NCI-H774 (cell line): Measurements from ENCODE around the gene C3orf22.

Experiments
- DNase-seq: peaks from one replicate; lab custom pipeline; 2025; lab: John Stamatoyannopoulos, UW

C3orf22 gene

DNA sequence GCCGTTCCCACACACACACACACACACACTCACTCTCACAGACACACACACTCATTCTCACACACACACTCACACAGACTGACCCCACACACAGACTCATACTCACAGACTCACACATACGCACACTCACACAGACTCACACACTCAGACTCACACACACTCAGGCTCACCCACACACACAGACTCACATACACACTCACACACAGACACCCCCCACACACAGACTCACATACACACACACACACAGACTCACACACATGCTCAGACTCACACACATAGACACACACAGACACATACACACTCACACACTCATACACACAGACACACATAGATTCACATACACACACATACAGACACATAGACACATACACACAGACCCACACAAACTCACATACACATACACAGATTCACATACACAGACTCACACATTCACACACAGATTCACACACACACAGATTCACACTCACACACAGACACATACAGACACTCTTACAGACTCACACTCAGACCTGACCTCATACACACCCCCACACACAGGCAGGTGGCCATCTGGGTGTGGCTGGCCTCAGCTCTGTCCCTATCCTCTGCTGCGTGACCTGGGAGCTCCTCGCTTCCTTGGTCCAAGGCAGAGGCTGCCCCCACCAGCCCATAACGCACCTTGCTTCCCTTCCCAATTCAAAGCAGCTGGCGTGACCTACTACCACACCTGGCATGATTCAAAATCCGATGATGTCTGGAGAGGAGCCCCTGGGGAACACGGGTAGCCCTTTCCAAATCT is 1.9 kb downstream of the C3orf22 start:
- no peak for DNase-seq

DNA sequence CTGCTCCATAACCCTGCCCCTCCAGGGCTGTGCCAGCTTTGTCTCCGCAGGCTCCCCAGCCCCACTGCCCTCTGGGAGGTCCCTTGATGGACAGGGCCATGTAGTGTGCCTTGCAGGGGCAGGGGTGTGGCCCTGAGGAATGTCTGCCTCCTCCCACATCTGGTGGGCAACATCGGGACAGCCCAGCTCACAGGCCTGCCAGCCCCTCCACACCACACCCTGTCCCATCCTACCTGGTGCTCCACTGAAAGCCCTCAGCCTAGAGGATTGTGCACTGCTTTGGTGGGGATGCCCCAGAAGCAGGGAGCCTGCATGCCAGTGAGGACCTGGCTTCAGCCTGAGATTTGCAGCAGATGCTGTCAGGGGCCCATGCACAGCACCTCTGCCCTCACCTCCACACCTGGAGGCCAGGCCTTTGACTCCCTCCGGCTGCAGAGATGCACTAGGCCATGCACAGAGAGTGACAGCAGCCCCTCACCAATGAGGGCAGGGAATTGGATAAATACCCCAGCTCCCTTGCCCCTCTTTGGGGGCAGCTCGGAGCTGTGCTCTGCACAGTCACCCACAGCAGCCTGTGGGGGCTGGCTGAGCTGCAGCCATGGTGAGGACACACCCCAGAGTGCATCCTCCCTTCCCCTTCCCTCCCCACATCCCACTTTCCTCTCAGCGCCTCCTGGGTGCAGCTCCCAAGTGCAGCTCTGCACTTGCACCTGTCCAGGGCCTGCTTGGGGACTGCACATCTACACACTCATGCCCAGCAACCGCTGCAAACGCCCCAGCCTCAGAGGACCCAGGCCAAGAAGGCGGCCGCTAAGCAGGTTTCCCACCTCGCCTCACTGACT is 2.7 kb downstream of the C3orf22 start:
- no peak for DNase-seq

DNA sequence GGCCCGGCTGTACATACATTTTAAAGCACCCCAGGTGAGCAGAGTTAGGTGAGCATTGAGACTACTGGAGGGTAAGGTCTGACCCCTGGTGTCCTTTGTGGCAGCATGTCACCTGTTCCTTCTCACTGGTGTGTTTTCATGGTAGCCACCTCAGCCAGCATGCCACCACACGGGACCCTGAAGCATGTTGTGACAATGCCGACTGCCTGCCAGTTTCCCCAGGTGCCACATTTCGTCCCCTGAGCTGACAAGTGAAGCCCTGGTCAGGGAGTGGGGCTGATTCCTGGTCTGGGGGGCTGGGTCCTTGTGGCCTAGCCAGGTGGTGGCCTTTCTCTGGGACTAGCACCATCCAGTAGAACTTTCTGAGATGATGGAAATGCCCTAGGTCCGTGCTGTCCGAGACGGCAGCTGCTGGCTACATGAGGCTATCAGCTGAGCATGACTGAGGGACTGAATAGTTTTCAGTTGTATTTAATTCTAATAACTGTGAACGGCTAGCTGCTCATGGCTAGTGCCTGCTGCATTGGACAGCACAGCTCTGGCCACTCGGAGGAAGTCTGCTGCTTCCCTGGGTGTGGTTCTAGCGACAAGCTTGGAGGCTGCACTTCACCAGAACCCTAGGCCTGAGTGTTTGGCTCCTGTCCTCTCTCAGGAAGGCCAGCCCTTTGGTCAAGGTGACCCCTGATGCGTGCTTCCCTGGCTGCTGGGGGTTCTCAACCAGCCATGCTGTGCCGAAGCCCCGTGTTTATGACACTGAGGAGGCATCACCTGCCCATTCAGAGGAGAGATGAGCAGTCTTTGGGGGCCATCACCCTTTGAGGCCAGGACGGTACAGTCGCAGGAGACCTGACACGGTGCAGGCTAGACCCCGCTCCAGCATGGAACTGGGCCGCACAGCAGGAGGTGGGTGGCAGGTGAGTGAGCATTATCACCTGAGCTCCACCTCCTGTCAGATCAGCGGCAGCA is 3.9 kb downstream of the C3orf22 start:
- DNase-seq: no peak

DNA sequence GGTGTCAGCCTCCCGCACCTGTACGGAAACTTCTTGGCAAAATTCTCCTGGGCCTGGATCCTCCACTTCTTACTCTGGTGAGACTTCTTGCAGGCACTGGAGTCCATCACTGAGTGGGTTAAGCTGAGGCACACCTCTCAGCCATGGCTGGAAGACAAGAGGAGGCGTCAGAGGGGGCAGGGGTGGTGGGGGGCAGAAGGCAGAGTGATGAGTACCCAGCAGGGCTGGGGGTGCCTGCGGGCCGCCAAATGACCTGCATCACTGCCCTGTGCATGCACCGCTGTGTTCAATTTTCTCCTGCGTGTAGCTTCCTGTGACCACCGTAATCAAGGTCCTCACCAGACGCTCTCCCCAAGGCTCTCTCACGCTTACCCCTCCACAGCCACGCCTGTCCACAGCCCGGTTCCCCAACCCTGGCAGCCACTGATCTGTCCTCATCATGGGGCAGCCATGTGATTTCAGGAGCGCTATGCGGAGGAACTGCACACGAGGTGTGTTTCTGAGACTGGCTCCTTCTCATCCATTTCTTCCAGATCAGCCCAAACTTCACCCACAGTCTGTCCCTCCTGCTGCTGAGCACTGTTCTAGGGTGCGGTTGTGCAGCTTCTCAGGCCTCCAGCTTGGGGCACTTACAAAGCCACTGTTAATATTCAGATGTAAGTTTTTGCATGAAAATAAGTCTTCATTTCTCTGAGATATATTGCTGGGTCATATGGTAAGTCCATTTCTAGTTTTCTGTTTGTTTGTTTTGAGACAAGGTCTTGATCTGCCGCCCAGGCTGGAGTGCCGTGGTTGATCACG is 5.2 kb downstream of the C3orf22 start:
- no peak for DNase-seq

DNA sequence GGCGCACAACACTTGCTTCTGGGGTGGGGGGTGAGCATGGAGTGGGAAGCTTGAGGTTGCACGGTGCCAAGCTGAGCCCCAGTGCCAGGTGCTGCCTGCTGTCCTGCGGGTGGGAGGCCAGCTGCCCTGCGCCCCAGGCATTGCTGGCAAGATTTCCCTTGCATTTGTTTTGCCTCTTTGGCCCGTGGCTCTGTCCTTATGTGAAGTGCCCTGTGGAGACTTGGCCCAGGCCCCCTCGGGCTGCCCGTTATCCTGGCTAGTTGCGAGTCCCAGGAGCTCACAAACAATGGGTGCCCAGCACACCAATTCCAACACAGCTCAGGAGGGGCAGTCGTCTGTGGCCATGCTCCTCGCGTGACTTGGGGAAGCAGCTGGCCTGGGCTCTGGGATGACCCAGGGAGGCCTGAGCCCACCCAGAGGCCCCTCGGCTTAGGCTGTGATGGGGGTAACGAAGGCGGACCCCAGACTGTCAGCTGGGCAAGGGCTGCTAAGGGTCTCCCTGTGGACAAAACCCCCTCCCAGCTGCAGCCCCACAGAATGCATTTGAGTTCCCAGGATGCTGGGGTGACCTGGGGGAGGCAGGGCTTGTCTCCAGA is 5.9 kb downstream of the C3orf22 start:
- DNase-seq: no peak

DNA sequence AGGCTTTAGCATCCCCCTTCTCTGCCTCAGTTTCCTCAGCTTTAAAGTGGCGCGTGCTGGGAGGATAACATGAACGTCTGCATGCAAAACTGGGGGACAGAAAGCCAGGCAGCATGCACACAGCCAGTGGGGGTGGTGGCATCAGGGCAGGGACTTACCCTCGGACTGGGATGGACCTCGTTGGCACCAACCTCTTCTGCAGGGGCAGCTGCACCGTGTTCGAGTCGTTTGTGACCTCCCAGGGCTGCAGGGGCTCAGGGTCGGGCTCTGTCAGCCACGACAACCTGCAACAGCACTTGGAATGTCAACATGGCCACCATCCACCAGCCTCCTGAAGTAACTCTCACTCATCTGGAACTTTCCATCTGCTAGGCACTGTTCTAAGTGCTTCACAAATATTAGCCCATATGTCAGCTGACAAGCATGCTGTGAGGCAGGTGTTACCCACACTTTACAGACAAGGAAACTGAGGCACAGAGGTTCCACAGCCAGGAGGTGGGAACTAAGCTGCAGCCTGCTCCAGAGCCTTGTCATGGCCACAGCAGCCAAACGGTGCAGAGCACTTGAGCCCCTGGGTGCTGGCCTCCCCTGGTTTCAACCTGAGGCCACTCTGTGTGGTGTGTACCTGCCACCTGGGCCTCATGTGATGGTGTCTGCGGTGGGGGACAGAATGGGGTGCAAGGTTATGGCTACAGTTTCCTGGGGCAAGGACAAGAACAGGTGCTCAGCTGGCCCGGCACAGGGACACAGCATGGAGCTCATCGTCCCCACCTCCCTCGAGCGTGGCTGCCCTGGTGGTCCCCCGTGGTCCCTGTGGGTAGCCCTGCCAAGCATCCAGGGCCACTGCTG is 6.7 kb downstream of the C3orf22 start:
- no peak for DNase-seq

DNA sequence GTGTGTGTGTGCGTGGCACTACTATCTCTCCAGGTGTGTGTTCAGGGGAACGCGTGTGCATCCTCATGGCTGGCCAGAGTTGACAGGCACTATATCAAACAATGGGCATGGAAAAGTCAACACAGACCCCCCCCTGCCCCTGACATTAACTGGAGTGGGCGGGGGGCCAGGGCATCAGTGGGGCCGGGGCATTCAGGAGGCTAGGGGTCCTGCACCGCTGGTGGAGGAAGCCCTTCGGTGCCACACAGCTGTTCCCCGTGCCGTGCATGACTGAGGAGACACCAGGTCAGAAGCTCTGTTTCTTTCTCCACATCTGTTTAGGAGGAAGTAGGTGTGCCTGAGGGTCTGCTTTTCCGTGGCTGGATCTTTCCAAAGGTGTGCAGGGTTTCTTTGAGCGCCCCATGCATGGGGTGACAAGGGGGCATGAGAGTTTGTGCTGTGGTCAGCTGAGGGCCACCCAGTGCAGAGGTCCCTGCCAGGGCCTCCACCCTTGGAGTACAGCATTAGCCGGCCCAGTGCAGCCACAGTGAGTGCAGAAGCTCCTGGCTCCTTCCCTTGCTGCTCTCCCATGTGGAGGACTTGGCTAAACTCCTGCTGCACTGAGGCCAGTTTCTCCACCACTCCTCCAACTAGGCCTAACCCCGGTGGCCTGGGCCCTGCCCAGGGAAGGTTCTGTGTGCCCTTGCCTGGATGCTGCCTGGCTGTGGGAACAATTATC is 7.5 kb downstream of the C3orf22 start:
- no peak for DNase-seq

DNA sequence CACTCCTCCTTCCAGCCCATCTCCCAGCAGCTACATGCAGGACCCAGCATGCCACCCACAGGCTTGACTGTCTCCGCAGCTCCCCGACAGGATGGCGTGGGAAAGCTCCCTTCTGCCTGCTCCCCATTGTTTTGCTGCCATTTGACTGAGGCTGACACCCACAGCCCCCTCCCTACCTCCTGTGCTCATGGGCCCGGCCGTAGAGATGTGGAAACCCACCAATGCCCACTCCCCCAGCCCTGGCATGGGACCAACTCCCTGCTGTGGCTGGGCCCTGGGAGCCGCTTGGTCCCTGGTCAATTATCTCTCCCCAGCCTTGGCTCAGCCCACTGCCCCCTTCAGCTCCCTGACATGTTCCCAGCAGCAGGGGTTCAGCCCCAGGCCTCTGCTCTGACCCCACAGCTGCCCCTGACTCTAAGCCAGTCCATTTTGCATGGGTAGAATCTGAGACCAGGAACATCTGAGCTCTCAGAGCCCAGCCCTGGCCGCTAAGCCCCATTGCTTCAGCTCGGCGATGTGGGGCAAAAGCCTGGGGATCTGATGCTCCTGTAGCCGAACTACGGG is 8.2 kb downstream of the C3orf22 start:
- DNase-seq: no peak

DNA sequence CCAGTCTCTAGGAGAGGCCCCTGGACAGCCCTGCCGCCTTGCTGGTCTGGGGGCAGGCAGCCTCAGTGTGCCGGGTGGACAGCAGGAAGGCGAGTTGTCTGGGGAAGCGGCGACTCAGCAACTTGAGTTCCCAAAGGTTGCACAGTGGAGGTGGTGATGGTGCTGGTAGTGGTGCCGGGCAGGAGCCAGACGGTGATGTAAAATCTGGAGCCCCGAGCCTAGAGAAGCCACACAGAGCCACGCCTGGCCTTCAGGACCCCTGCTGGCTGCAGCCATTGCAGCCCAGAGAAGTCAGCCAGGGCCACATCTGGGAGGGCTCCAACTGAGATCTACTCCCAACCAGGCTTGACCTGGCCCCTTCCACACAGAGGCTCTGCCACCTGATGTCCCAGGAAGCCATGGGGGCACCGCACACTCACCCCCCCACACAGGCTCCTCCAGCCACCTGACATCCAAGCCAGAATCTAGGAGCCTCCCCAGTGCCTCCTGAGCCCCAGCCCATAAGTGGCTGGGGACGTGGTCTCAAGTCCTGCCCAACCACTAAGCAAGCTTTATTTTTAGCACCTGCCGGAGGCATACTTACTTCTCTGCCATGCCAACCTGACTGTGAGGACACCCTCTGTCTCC is 8.8 kb downstream of the C3orf22 start:
- DNase-seq: no peak

DNA sequence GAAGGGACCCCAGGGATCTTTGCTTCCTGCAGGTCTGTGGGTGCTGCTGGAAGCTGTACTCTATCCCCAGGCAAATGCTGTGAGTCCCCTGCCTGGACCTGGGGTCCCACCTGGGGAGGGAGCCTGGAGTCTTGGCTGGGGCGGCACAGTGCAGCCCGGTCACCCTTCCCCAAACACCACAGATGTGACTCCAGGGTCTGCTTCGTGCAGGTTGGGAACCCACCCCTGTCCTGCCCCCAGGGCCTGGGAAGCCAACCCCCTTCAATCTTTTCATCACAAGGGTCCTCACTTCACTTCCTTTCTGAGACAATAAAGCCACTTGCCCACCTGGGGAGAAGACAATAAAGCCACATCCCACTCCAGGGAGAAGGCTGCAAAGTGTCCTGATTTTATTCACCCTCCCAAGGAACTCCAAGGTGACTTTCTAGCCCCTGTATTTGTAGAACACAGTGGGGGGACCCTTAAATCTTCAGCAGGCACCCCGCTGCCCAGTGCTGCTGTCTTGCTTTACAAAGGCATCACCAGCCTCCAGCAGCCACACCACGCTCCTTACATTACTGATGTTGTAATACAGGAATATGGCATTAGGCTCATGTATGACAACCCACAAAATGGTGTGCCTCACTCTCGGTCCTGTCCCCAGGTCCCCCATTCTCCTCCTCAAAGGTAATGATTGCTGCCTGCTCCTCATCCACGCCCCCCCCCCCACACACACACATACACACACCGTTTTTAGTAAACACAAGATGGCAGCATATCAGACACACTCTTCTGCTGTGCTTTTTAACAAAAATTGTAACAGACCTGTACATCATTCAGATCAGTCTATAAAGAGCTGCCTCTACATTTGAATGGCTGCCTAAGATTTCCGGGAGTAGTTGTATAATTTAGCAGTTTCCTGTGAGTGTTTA is 9.9 kb downstream of the C3orf22 start:
- DNase-seq: no peak

DNA sequence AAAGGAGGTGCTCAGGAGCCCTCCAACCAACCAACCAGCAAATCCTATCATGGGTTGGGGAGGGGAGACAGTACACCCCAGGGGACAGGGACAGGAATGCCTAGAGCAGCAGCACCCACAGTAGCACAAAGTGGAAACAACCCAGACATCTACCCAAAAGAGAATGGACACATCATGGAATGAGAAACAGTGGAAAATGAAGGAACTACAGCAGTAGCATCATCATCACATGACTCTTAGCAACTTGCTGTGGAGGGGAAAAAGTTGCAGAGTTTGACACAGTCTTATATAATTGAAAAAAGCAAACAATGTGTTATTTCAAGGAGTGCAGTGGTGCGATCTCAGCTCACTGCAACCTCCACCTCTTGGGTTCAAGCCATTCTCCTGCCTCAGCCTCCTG is 11.0 kb downstream of the C3orf22 start:
- DNase-seq: no peak

DNA sequence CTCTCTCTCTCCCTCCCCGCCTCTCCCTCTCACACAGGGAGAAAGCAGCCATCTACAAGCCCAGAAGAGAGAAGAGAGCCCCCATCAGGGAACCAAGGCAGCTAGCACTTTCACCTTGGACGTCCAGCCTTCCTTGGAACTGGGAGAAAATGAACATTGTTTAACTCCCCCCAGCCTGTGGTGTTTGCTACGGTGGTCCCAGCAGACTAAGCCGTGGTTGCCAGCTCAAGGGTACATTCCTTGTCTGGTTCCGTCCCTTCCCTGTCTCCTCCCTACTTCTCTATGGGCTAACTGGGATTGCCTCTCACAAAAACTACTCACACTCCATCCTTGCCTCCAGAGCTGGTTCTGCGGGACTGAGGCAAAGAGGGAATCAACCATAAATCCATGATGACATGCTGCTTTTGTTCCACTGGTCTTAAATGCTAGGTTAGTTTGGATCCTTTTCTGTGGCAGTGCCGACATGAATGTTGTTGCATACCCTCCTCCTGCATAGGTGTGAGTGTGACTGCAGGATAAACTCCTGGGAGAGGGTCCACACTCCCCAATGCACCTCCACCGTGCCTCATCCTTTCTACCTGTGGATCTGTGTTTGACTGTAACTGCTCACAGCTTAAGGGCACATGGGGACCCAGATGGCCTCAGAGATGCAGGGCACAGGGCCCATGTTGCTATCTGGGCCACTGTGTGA is 12.0 kb downstream of the C3orf22 start:
- no peak for DNase-seq

DNA sequence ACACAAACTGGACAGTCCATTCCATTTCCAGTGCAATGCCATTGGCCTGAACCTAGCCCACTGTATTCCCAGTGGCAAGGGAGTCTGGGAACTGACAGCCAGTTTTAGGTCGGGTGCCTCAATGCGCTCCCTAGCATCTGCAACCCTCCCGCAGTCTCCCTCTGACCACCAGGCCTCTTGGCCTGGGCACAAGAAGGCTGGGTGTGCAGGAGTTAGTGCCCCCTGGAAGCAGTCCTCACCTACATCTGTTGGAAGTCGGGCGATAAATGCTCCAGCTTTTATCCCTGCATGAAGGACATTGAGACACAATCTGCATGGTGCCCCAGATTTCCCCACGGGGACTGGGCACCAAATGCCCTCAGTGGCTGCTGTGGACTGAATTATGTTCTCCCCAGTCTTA is 12.7 kb downstream of the C3orf22 start:
- DNase-seq: no peak

DNA sequence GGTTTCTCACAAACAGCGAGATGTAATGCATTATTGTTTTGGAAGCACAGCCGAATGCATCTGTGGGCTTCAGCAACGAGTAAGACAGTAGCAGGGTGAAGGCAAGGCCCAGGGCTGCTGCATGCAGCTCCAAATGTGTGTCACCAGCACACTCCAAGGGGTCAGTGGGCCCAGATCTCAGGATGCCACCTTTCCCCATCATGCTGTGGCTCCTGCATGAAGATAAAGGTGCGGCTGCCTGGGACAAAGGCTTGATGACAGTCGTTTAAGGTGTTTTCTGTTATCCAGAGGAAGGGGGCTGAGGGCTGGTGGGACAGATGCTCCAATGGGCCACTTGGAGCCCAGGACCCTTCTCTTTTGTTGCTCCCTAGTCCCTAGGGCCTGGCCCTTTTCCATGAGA is 13.2 kb downstream of the C3orf22 start:
- no peak for DNase-seq

DNA sequence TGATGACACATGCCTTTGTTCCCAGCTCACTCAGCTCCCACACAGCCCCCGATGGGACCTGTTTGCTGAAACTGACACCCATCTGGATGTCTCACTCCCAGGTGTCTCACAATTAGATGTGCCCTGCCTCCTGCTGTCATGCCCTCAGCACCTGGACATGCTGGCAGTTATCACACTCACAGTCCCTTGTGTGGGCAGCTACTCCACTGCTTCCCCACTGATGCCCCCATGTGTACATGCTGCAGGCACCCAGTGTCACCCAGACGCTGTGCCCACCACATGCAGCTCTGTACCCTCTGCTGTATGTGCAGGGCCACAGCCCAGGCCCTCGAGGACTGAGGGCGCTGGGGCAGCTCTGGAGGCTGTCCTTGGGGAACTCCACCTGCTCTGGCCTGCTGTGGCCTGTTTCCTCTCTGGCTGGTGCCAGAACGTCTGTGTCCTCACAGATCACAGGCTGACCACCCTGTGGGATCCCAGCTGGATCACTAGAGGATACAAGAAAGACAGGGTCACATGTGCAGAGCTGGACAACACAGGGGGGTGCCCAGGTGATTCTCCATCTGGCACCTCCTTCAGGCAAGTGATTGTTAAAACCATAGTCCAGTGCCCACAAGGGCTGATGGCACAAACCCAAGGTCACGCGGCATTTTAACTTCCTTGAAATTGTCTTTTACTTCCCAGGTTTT is 14.0 kb downstream of the C3orf22 start:
- no peak for DNase-seq

DNA sequence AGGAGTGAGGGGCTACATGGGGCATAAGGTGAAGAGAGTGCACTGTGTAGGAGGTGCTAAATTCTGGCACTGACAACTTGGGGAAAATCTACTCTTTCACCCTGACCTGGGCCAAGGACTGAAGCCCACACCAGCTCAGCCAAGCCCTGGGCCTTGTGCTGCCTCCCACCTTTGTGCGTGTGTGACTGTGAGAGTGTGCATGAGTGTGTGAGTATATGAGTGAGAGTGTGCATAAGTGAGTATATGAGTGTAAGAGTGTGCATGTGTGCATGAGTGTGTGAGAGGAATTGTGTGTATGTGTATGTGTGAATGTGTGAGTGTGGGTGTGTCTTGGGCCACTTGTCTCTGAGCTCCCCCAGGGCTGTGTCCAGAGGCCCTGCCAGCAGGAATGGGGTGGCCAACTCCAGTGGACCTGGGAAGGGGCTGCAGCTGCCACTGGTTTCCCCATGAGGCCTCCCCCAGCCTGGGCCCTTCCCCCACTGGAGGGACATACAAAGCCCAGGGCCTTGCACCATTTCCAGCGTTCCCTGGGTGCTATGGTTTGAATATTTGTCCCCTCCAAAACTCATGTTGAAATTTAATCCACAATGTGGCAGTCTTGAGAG is 15.2 kb downstream of the C3orf22 start:
- no peak for DNase-seq
